Measurements from ENCODE around the gene PSMA7.

Gene PSMA7

GRCh38 chr20:62104791-62105345 is 38.3 kb downstream of the PSMA7 start:
- Histone ChIP-seq H3K4me1 (ENCODE audit: insufficient read depth, low read length, poor library complexity, severe bottlenecking) (no peaks in the 10 kb centered on the region), H3K36me3 (ENCODE audit: insufficient read depth, low read length) (no peaks in the 10 kb centered on the region), H3F3A (ENCODE audit: low read depth) (no peaks in the 10 kb centered on the region), H3K9me3 (ENCODE audit: insufficient read depth, low read depth, low read length) (peaks cover 19% of the 10 kb centered on the region; the same call in 1 of the 2 replicates), H3K9me2 (replicated peaks; ENCODE audit: low read depth, low read length) (no peaks in the 10 kb centered on the region), H3K4me2 (ENCODE audit: low read depth, low read length, poor library complexity, severe bottlenecking) (no peak overlapping the region), H2AFZ (ENCODE audit: low read length) (no peak overlapping the region), H3K79me2 (ENCODE audit: insufficient read depth, low read length) (no peaks in the 10 kb centered on the region), H4K20me1 (ENCODE audit: insufficient read depth, low read length, poor library complexity, severe bottlenecking) (no peaks in the 10 kb centered on the region), H3K4me3 (ENCODE audit: low read length, poor library complexity, severe bottlenecking) (no peak overlapping the region), H3K9ac (ENCODE audit: low read depth, low read length, poor library complexity, severe bottlenecking) (no peak overlapping the region), H3K27me3 (ENCODE audit: insufficient read depth, low read length, poor library complexity, severe bottlenecking) (no peaks in the 10 kb centered on the region)
- TF ChIP-seq CTCF (conservative IDR thresholded peaks at IDR 0.05; ENCODE audit: low read length) (no peak), EZH2phosphoT487 (IDR thresholded peaks at IDR 0.05; ENCODE audit: borderline replicate concordance) (no peak)

GRCh38 chr20:62104234-62104789 is 38.9 kb downstream of the PSMA7 start:
- Histone ChIP-seq H3K27me3 (ENCODE audit: insufficient read depth, low read length, poor library complexity, severe bottlenecking) (no peaks in the 10 kb centered on the region), H2AFZ (ENCODE audit: low read length) (no peak overlapping the region)

GRCh38 chr20:62103508-62104233 is 39.5 kb downstream of the PSMA7 start:
- H3K27me3 ChIP-seq (ENCODE audit: insufficient read depth, low read length, poor library complexity, severe bottlenecking) = no peaks in the 10 kb centered on the region
- no peaks in the 10 kb centered on the region for H3K79me2 ChIP-seq (ENCODE audit: insufficient read depth, low read length)
- H3K4me1 ChIP-seq (ENCODE audit: insufficient read depth, low read length, poor library complexity, severe bottlenecking) = no peaks in the 10 kb centered on the region
- no peak overlapping the region for H3K9ac ChIP-seq (ENCODE audit: low read depth, low read length, poor library complexity, severe bottlenecking)
- H3K36me3 ChIP-seq (ENCODE audit: insufficient read depth, low read length) = no peaks in the 10 kb centered on the region
- no peaks in the 10 kb centered on the region for H3F3A ChIP-seq (ENCODE audit: low read depth)
- H3K4me2 ChIP-seq (ENCODE audit: low read depth, low read length, poor library complexity, severe bottlenecking) = no peak overlapping the region
- TF ChIP-seq CTCF (conservative IDR thresholded peaks at IDR 0.05; ENCODE audit: low read length) (no peak), EZH2phosphoT487 (IDR thresholded peaks at IDR 0.05; ENCODE audit: borderline replicate concordance) (no peak)
- no peak overlapping the region for H2AFZ ChIP-seq (ENCODE audit: low read length)
- H4K20me1 ChIP-seq (ENCODE audit: insufficient read depth, low read length, poor library complexity, severe bottlenecking) = no peaks in the 10 kb centered on the region
- peaks cover 12% of the 10 kb centered on the region; the same call in 1 of the 2 replicates for H3K9me3 ChIP-seq (ENCODE audit: insufficient read depth, low read depth, low read length)
- no peaks in the 10 kb centered on the region for H3K9me2 ChIP-seq (replicated peaks; ENCODE audit: low read depth, low read length)
- no peak overlapping the region for H3K4me3 ChIP-seq (ENCODE audit: low read length, poor library complexity, severe bottlenecking)

More at GRCh38 chr20:62104234-62104789, 38.9 kb downstream of the PSMA7 start:
- no peak overlapping the region for H3K4me3 ChIP-seq (ENCODE audit: low read length, poor library complexity, severe bottlenecking)
- no peaks in the 10 kb centered on the region for H3K79me2 ChIP-seq (ENCODE audit: insufficient read depth, low read length)
- no peak overlapping the region for H3K4me2 ChIP-seq (ENCODE audit: low read depth, low read length, poor library complexity, severe bottlenecking)
- no peak for TF ChIP-seq EZH2phosphoT487 (IDR thresholded peaks at IDR 0.05; ENCODE audit: borderline replicate concordance)
- no peak for TF ChIP-seq CTCF (conservative IDR thresholded peaks at IDR 0.05; ENCODE audit: low read length)
- no peaks in the 10 kb centered on the region for H3K9me2 ChIP-seq (replicated peaks; ENCODE audit: low read depth, low read length)
- H3K9me3 ChIP-seq (ENCODE audit: insufficient read depth, low read depth, low read length) = peaks cover 16% of the 10 kb centered on the region; the same call in 1 of the 2 replicates
- H3F3A ChIP-seq (ENCODE audit: low read depth) = no peaks in the 10 kb centered on the region
- no peaks in the 10 kb centered on the region for H4K20me1 ChIP-seq (ENCODE audit: insufficient read depth, low read length, poor library complexity, severe bottlenecking)
- no peak overlapping the region for H3K9ac ChIP-seq (ENCODE audit: low read depth, low read length, poor library complexity, severe bottlenecking)
- no peaks in the 10 kb centered on the region for H3K36me3 ChIP-seq (ENCODE audit: insufficient read depth, low read length)
- H3K4me1 ChIP-seq (ENCODE audit: insufficient read depth, low read length, poor library complexity, severe bottlenecking) = no peaks in the 10 kb centered on the region

Data from Loucy (cell line).